T-helper 1 cell (primary cell): ENCODE measurements around the gene BICRA.

Experiments used
- DNase-seq, 5 donors: peaks; one replicate each; pipeline ENCODE4 v3.0.0-alpha.2; 2012 to 2020

BICRA gene

GRCh38 chr19:47752440-47753211 is 143.7 kb downstream of the BICRA start:
- peak in 1 of 5 donors; percentile 17 for DNase-seq
